AG10803 (cell line): ENCODE results near the gene FLRT2.

Source experiments
- DNase-seq: peaks from one replicate; pipeline ENCODE4 v3.0.0; 2010; ENCODE audit warnings: low read depth
- H3K4me3 ChIP-seq: 2 replicates; pipeline ENCODE4 v1.5.1; 2011; ENCODE audit warnings: mild to moderate bottlenecking, low read length, control low read depth
- TF ChIP-seq, protein P1 (sequence below): conservative IDR thresholded peaks from 2 replicates; pipeline ENCODE4 v1.5.1; 2011; ENCODE audit warnings: mild to moderate bottlenecking, low read length, control low read depth, inconsistent platforms

The FLRT2 gene

DNA sequence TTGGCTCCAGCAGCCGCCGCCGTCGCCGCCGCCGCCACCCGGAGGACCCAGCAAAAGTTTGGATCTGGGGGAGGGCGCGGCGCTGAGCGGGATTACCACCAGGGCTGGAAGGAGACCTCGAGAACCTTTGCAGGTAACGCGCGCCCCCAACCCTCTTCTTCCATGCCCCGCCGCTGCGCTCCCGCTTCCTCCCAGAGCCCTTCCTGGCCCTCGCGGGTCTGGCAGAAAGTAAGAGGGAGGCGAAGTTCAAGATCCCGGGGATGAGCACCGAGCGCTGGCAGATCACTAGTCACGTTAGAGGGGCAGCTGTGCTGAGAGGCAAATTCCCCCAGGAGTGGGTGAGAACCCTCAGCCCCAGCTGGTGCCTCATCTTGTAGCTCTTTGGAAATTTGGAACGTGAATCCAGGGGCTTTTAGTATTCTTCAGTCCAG, 3.9 kb downstream of the FLRT2 start:
- TF ChIP-seq, protein P1, sequence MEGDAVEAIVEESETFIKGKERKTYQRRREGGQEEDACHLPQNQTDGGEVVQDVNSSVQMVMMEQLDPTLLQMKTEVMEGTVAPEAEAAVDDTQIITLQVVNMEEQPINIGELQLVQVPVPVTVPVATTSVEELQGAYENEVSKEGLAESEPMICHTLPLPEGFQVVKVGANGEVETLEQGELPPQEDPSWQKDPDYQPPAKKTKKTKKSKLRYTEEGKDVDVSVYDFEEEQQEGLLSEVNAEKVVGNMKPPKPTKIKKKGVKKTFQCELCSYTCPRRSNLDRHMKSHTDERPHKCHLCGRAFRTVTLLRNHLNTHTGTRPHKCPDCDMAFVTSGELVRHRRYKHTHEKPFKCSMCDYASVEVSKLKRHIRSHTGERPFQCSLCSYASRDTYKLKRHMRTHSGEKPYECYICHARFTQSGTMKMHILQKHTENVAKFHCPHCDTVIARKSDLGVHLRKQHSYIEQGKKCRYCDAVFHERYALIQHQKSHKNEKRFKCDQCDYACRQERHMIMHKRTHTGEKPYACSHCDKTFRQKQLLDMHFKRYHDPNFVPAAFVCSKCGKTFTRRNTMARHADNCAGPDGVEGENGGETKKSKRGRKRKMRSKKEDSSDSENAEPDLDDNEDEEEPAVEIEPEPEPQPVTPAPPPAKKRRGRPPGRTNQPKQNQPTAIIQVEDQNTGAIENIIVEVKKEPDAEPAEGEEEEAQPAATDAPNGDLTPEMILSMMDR: no peak
- H3K4me3 ChIP-seq: peak overlapping the region; percentile 94
- no peak for DNase-seq

GRCh38 chr14:85534458-85535293, 4.7 kb downstream of the FLRT2 start:
- DNase-seq: no peak
- TF ChIP-seq, protein P1: no peak
- peak overlapping the region; percentile 94 for H3K4me3 ChIP-seq

GRCh38 chr14:85535321-85535720, 5.4 kb downstream of the FLRT2 start:
- DNase-seq: no peak
- TF ChIP-seq, protein P1: no peak
- peak overlapping the region; percentile 94 for H3K4me3 ChIP-seq

- H3K4me3 ChIP-seq: peak overlapping the region; percentile 94
- TF ChIP-seq, protein P1: peak; percentile 68
- peak; percentile 66 for DNase-seq
These were observed 6.3 kb downstream of the FLRT2 start for GRCh38 chr14:85535991-85536832.

GRCh38 chr14:85536833-85537190, 6.9 kb downstream of the FLRT2 start:
- H3K4me3 ChIP-seq: peak overlapping the region; percentile 22
- peak; percentile 43 for DNase-seq
- TF ChIP-seq, protein P1: no peak

- no peak overlapping the region for H3K4me3 ChIP-seq
- DNase-seq: no peak
- TF ChIP-seq, protein P1: no peak
These were observed 7.6 kb downstream of the FLRT2 start for GRCh38 chr14:85537526-85537925.
